K562 (cell line): ENCODE results near the gene COLQ. TPM values are rescaled to one million over a fixed set of nuclear protein-coding genes. Genes with fewer than 3 reads are reported as not detected.

Experiments used
- ATAC-seq: fragments of 200-7000 bp; cut with Tn5 transposase; 3 replicates; pipeline ENCODE4 v1.9.1; 2020; ENCODE audit warnings: moderate library complexity
- BruUV-seq: library from RNA; stranded (reverse); fragments of 400-500 nt; replicated peaks from 2 replicates; lab custom pipeline; 2021; lab: Mats Ljungman, UMichigan
- CTCF ChIA-PET: fragments of 300-600 bp; formaldehyde crosslinking; extraction: SDS; loops from one replicate; lab custom pipeline; 2021; ENCODE audit warnings: low intra/inter-chr PET ratio; lab: Yijun Ruan, JAX
- POLR2A ChIA-PET: fragments of 300-600, 350-650 bp; sonication (Branson Sonifier 250); formaldehyde crosslinking; extraction: SDS; loops from one replicate; lab custom pipeline; 2021; ENCODE audit warnings: antibody characterized with exemption, inconsistent platforms; lab: Yijun Ruan, JAX
- DNase-seq, 4 experiments: peaks; one replicate each; pipeline versions ENCODE4 v3.0.0 to v3.0.0-alpha.2; 2011 to 2018; ENCODE audit warnings: low spot score in 3 of 4, mixed read lengths in 3 of 4; ENCODE audit errors: extremely low read depth in 1 of 4
- FAIRE-seq: peaks from 2 replicates; lab custom pipeline; 2011; peaks lifted over from hg19 to GRCh38; lab: Jason Lieb, UNC
- H2AFZ ChIP-seq: 2 replicates; pipeline ENCODE4 v1.6.0; 2011; ENCODE audit warnings: low read depth, low read length, control low read depth, inconsistent platforms
- H3K27ac ChIP-seq: fragments of 200-600 bp; 3 replicates; pipeline ENCODE4 v1.8.0; 2011; ENCODE audit warnings: low read depth, mild to moderate bottlenecking, control low read depth, inconsistent platforms, low read length, moderate library complexity, mixed read lengths; ENCODE audit errors: extremely low read depth
- H3K27me3 ChIP-seq, 2 experiments: fragments of 300-600 bp in 1 of 2; 2 replicates in 1 of 2; 3 replicates in 1 of 2; pipeline versions ENCODE4 v1.6.0 to v1.8.0; 2011; ENCODE audit warnings: inconsistent platforms in 2 of 2, low read length in 2 of 2, mild to moderate bottlenecking in 1 of 2, mixed read lengths in 1 of 2, moderate library complexity in 1 of 2; ENCODE audit not compliant: control insufficient read depth in 2 of 2, insufficient read depth in 2 of 2
- H3K36me3 ChIP-seq: fragments of 300-600 bp; 3 replicates; pipeline ENCODE4 v1.8.0; 2011; ENCODE audit warnings: mild to moderate bottlenecking, low read length, inconsistent platforms; ENCODE audit not compliant: control insufficient read depth, insufficient read depth
- H3K4me1 ChIP-seq, 2 experiments: fragments of 200-600 bp in 1 of 2; replicated peaks in 1 of 2; 2 replicates in 1 of 2; 3 replicates in 1 of 2; pipeline versions ENCODE4 v1.5.1 to v1.8.0; 2011; ENCODE audit warnings: inconsistent platforms in 2 of 2, low read length in 2 of 2, mild to moderate bottlenecking in 1 of 2, mixed read lengths in 1 of 2, moderate library complexity in 1 of 2; ENCODE audit not compliant: control insufficient read depth in 2 of 2, insufficient read depth in 2 of 2
- H3K4me2 ChIP-seq: 2 replicates; pipeline ENCODE4 v1.6.1; 2011; ENCODE audit warnings: low read length, control low read depth, inconsistent platforms, mixed read lengths; ENCODE audit not compliant: insufficient read depth
- H3K4me3 ChIP-seq: fragments of 200-600 bp; sonication (generic), shearing (Covaris generic); 2 replicates; pipeline ENCODE4 v1.5.1; 2016; ENCODE audit warnings: control low read depth, inconsistent platforms
- H3K79me2 ChIP-seq: fragments of 200-600 bp; 3 replicates; pipeline ENCODE4 v1.8.0; 2011; ENCODE audit warnings: low read length, inconsistent platforms; ENCODE audit not compliant: control insufficient read depth, insufficient read depth
- H3K9ac ChIP-seq, 2 experiments: 2 replicates each; pipeline versions ENCODE4 v1.6.0 to v1.6.1; 2011; ENCODE audit warnings: low read depth in 2 of 2, low read length in 2 of 2, control low read depth in 1 of 2, inconsistent platforms in 1 of 2, mild to moderate bottlenecking in 1 of 2, mixed read lengths in 1 of 2; ENCODE audit not compliant: insufficient read depth in 1 of 2
- H3K9me1 ChIP-seq: one replicate; pipeline ENCODE4 v1.6.0; 2011; ENCODE audit warnings: inconsistent platforms, mild to moderate bottlenecking, low read length, moderate library complexity; ENCODE audit not compliant: control insufficient read depth, insufficient read depth
- H3K9me3 ChIP-seq: replicated peaks from 2 replicates; pipeline ENCODE4 v1.5.1; 2011; ENCODE audit warnings: low read depth, low read length, inconsistent platforms; ENCODE audit not compliant: control insufficient read depth, insufficient read depth
- H4K20me1 ChIP-seq: replicated peaks from 2 replicates; pipeline ENCODE4 v1.6.1; 2011; ENCODE audit warnings: low read length, inconsistent platforms, mixed read lengths; ENCODE audit not compliant: control insufficient read depth, insufficient read depth
- CC2D1A ChIP-seq: fragments of 450-650 bp; IDR thresholded peaks from 2 replicates; pipeline ENCODE4 v1.6.1; 2017; ENCODE audit warnings: mild to moderate bottlenecking
- CTCF ChIP-seq, 3 experiments: IDR thresholded peaks in 2 of 3; conservative IDR thresholded peaks in 1 of 3; 2 replicates each; pipeline ENCODE4 v1.5.1; 2011 to 2012; ENCODE audit warnings: low read length in 3 of 3, mild to moderate bottlenecking in 3 of 3, control low read depth in 2 of 3, improper control_type of control experiment in 1 of 3, inconsistent platforms in 1 of 3, low read depth in 1 of 3, mixed read lengths in 1 of 3, moderate library complexity in 1 of 3; ENCODE audit not compliant: insufficient read depth in 2 of 3
- FOXJ3 ChIP-seq: sonication (generic); formaldehyde crosslinking; IDR thresholded peaks from 2 replicates; pipeline ENCODE4 v1.4.0; 2020; ENCODE audit warnings: mild to moderate bottlenecking, missing genetic modification reagents
- HNRNPLL ChIP-seq: fragments of 200-400 bp; formaldehyde crosslinking; IDR thresholded peaks from 2 replicates; pipeline ENCODE4 v1.6.1; 2017; ENCODE audit warnings: low read length, low read depth, mild to moderate bottlenecking; ENCODE audit not compliant: poor library complexity, severe bottlenecking
- KLF6 ChIP-seq: fragments of 250-450 bp; sonication (Bioruptor Pico); IDR thresholded peaks from 2 replicates; pipeline ENCODE4 v1.4.0; 2020; ENCODE audit warnings: mild to moderate bottlenecking, moderate library complexity, borderline replicate concordance
- NR2F6 ChIP-seq: fragments of 450-650 bp; formaldehyde crosslinking; IDR thresholded peaks from 2 replicates; pipeline ENCODE4 v1.4.0; 2020; ENCODE audit warnings: mild to moderate bottlenecking
- SLC30A9 ChIP-seq: fragments of 250-450 bp; sonication (Bioruptor Pico); IDR thresholded peaks from 2 replicates; pipeline ENCODE4 v1.8.0; 2022; ENCODE audit warnings: mild to moderate bottlenecking, moderate library complexity
- SMARCA4 ChIP-seq: fragments of 450-650 bp; IDR thresholded peaks from 2 replicates; pipeline ENCODE4 v1.6.1; 2016
- SREBF1 ChIP-seq: fragments of 150-350 bp; IDR thresholded peaks from 2 replicates; pipeline ENCODE4 v1.6.1; 2014; ENCODE audit warnings: antibody characterized with exemption, low read depth, low read length, borderline replicate concordance
- XRCC3 ChIP-seq: fragments of 450-650 bp; IDR thresholded peaks from 2 replicates; pipeline ENCODE4 v1.6.1; 2017; ENCODE audit warnings: mild to moderate bottlenecking, moderate library complexity
- ZNF280B ChIP-seq: fragments of 250-450 bp; sonication (Bioruptor Pico); IDR thresholded peaks from 2 replicates; pipeline ENCODE4 v1.5.1; 2021; ENCODE audit warnings: mild to moderate bottlenecking
- ZNF695 ChIP-seq: fragments of 450-650 bp; formaldehyde crosslinking; IDR thresholded peaks from 2 replicates; pipeline ENCODE4 v1.4.0; 2020; ENCODE audit warnings: mild to moderate bottlenecking, moderate library complexity
- WGBS: fragments of 100-300 bp; shearing (Covaris generic); methylation state at CpG from one replicate; pipeline ENCODE4 v1.1.6; 2016; ENCODE audit warnings: low coverage, mixed read lengths; ENCODE audit not compliant: insufficient coverage; ENCODE audit errors: missing lambda C conversion rate; 5-methylcytosine and 5-hydroxymethylcytosine counted together
- in situ Hi-C: fragments of 300-500 bp; cut with MboI; formaldehyde crosslinking; loops from 4 replicates; pipeline ENCODE4 v1.15.0; 2018; ENCODE audit warnings: inconsistent platforms, mixed read lengths
- intact Hi-C: fragments of 100-400 bp; cut with micrococcal nuclease; formaldehyde crosslinking; loops from 2 replicates; pipeline ENCODE4 v1.14.2; 2022
- polyA plus RNA-seq, 8 experiments: library from polyadenylated mRNA; depleted of rRNA in 4 of 8; stranded (reverse) in 5 of 8; unstranded in 3 of 8; fragments of >200 nt; fragmentation: Nextera tagmentation in 2 of 8; fragmentation: Illumina TruSeq in 1 of 8; extraction: Ambion mirVana in 2 of 8; extraction: Trizol in 1 of 8; gene quantifications; 2 replicates each; pipeline versions ENCODE4 v1.2.1 to v1.2.3, GENCODE V29; 2011 to 2014; ENCODE audit warnings: inconsistent platforms in 1 of 8, missing spikeins in 1 of 8
- total RNA-seq, 7 experiments: library from RNA; depleted of rRNA in 6 of 7; stranded (reverse); fragments of >200 nt in 6 of 7; fragmentation: Illumina TruSeq in 2 of 7; extraction: Trizol in 2 of 7; gene quantifications; 2 replicates each; pipeline versions ENCODE4 v1.2.1 to v1.2.3, GENCODE V29; 2011 to 2021; ENCODE audit warnings: low replicate concordance in 1 of 7
- TF ChIP-seq, protein P1 (sequence below), 2 experiments: fragments of 200-800 bp in 1 of 2; sonication (Bioruptor generic) in 1 of 2; sonication (generic) in 1 of 2; formaldehyde crosslinking in 1 of 2; IDR thresholded peaks in 1 of 2; conservative IDR thresholded peaks in 1 of 2; 2 replicates each; pipeline versions ENCODE4 v1.5.0 to v1.6.1; 2016 to 2020; ENCODE audit warnings: missing compliant biosample characterization in 1 of 2, missing genetic modification characterization in 1 of 2, missing genetic modification reagents in 1 of 2
- TF ChIP-seq, protein P2 (sequence below): sonication (generic); formaldehyde crosslinking; IDR thresholded peaks from 2 replicates; pipeline ENCODE4 v1.8.0; 2022; ENCODE audit warnings: mild to moderate bottlenecking, missing genetic modification reagents, borderline replicate concordance

Gene COLQ
- total and polyA plus RNA-seq, 9 of the 15 experiments (the other 6 are each of a cell fraction or from before 2014, with no cell fraction given) = 0.04 to 0.36 (median 0.27) TPM; not detected in 4

- ChIA-PET POLR2A (interaction anchor here (0.5 to 1.4 kb wide), 2 partner anchors 10 to 29 kb away, joined by 3 read pairs; no protein-coding TSS in a partner anchor), CTCF (no interaction called here)
- no peaks in the 10 kb centered on the region for H3K27me3 ChIP-seq
- no peak overlapping the region for H3K4me3 ChIP-seq
- ATAC-seq (no peak), FAIRE-seq (no peak), DNase-seq (no peak)
- H3K36me3 ChIP-seq = peaks cover 61% of the 10 kb centered on the region
- TF ChIP-seq KLF6 (CRISPR knock-in tag) (no peak), SMARCA4 (no peak), SLC30A9 (CRISPR knock-in tag) (no peak), NR2F6 (CRISPR knock-in tag) (no peak), ZNF695 (CRISPR knock-in tag) (no peak), CTCF (IDR thresholded peaks at IDR 0.05 in 2 of 3, conservative IDR thresholded peaks at IDR 0.05 in 1 of 3; ENCODE audit: insufficient read depth in 2 of 3, low read depth in 1 of 3, low read length in 3 of 3) (no peak), CC2D1A (no peak), FOXJ3 (CRISPR knock-in tag) (no peak), SREBF1 (no peak), HNRNPLL (no peak), ZNF280B (CRISPR knock-in tag) (no peak), XRCC3 (no peak)
- TF ChIP-seq, protein P1, sequence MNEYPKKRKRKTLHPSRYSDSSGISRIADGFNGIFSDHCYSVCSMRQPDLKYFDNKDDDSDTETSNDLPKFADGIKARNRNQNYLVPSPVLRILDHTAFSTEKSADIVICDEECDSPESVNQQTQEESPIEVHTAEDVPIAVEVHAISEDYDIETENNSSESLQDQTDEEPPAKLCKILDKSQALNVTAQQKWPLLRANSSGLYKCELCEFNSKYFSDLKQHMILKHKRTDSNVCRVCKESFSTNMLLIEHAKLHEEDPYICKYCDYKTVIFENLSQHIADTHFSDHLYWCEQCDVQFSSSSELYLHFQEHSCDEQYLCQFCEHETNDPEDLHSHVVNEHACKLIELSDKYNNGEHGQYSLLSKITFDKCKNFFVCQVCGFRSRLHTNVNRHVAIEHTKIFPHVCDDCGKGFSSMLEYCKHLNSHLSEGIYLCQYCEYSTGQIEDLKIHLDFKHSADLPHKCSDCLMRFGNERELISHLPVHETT (CRISPR knock-in tag; conservative IDR thresholded peaks at IDR 0.05 in 1 of 2, IDR thresholded peaks at IDR 0.05 in 1 of 2) = no peak
- TF ChIP-seq, protein P2, sequence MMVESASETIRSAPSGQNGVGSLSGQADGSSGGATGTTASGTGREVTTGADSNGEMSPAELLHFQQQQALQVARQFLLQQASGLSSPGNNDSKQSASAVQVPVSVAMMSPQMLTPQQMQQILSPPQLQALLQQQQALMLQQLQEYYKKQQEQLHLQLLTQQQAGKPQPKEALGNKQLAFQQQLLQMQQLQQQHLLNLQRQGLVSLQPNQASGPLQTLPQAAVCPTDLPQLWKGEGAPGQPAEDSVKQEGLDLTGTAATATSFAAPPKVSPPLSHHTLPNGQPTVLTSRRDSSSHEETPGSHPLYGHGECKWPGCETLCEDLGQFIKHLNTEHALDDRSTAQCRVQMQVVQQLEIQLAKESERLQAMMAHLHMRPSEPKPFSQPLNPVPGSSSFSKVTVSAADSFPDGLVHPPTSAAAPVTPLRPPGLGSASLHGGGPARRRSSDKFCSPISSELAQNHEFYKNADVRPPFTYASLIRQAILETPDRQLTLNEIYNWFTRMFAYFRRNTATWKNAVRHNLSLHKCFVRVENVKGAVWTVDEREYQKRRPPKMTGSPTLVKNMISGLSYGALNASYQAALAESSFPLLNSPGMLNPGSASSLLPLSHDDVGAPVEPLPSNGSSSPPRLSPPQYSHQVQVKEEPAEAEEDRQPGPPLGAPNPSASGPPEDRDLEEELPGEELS (CRISPR knock-in tag) = no peak
- H2AFZ ChIP-seq = no peak overlapping the region
- no peaks in the 10 kb centered on the region for H3K4me1 ChIP-seq
- no peaks in the 10 kb centered on the region for H3K9me3 ChIP-seq
- BruUV-seq = no TSS peak
- WGBS = 72% methylated on average over 4 of the region's 4 CpGs
- no peak overlapping the region for H3K27ac ChIP-seq
- no peaks in the 10 kb centered on the region for H4K20me1 ChIP-seq
- in situ Hi-C loops (no loop called here), intact Hi-C loops (no loop called here)
- no peak overlapping the region for H3K9ac ChIP-seq
- H3K79me2 ChIP-seq = no peaks in the 10 kb centered on the region
- H3K4me2 ChIP-seq = no peak overlapping the region
- no peaks in the 10 kb centered on the region for H3K9me1 ChIP-seq
These were observed 80.6 kb downstream of the COLQ start for GRCh38 chr3:15440891-15441290.
